Measurements from ENCODE around the gene PLPPR3.

PLPPR3 gene

GRCh38 chr19:831407-832369 is 9.9 kb upstream of the PLPPR3 start:
- Histone ChIP-seq H3K4me3 (no peak overlapping the region), H3K27ac (no peak overlapping the region)
- TF ChIP-seq CTCF (IDR thresholded peaks at IDR 0.05) = no peak
- no peak for DNase-seq (ENCODE audit: low spot score)

DNA sequence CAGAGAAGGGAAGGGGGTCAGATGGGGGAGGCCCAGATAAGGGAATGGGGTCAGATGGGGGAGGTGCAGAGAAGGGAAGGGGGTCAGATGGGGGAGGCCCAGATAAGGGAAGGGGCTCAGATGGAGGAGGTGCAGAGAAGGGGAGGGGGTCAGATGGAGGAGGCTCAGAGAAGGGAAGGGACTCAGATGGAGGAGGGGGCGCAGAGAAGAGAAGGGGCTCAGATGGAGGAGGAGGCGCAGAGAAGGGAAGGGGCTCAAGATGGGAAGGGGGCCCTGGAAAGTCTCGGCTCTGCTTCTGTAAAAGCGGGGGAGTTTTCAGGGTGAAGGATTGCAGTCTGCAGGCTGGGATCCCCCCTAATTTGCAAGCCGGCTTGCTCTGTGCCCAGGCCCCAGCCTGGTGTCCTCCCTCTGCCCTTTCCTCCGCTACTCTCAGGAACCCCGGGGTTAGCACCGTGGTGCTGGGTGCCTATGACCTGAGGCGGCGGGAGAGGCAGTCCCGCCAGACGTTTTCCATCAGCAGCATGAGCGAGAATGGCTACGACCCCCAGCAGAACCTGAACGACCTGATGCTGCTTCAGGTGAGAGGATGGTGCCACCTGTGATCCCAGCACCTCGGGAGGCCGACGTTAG is 7.5 kb upstream of the PLPPR3 start:
- no peak for DNase-seq (ENCODE audit: low spot score)
- no peak overlapping the region for H3K4me3 ChIP-seq
- no peak overlapping the region for H3K27ac ChIP-seq
- TF ChIP-seq CTCF (IDR thresholded peaks at IDR 0.05) = no peak

DNA sequence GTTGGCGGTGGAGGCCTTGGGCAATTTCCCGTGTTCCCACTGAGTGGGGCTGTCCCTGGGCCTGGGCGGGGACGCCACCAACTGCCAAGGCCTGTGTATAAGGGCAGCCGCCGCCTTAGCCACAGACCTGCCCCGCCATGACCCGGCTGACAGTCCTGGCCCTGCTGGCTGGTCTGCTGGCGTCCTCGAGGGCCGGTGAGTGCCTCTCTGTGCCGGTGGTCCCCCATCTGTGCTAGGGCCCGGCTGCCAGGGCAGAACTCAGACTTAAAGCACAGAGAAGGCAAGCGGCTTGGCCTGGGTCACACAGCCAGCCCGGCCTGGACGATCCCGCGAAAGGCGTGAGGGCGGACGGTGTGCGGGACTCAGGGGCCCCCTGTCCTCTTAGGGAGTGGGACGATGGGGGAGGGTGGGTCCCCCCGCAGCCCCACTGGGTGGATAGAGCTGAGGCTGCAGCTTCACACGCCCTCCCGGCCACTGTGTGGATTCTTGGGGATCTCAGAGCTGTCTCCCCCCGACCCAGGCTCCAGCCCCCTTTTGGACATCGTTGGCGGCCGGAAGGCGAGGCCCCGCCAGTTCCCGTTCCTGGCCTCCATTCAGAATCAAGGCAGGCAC is 6.1 kb upstream of the PLPPR3 start, which contains the start of gene AZU1:
AZU1 (plus strand) TSS at position 128 of the 612 bp plus-strand sequence; CDS start at position 138, 10 bp downstream.
- no peak within 1 kb of the TSS for H3K4me3 ChIP-seq
- no peak within 1 kb of the TSS for H3K27ac ChIP-seq
- no peak for TF ChIP-seq CTCF (IDR thresholded peaks at IDR 0.05)
- no peak for DNase-seq (ENCODE audit: low spot score)

GRCh38 chr19:827314-827709 is 5.6 kb upstream of the PLPPR3 start:
- Histone ChIP-seq H3K4me3 (no peak overlapping the region), H3K27ac (no peak overlapping the region)
- no peak for TF ChIP-seq CTCF (IDR thresholded peaks at IDR 0.05)
- no peak for DNase-seq (ENCODE audit: low spot score)

DNA sequence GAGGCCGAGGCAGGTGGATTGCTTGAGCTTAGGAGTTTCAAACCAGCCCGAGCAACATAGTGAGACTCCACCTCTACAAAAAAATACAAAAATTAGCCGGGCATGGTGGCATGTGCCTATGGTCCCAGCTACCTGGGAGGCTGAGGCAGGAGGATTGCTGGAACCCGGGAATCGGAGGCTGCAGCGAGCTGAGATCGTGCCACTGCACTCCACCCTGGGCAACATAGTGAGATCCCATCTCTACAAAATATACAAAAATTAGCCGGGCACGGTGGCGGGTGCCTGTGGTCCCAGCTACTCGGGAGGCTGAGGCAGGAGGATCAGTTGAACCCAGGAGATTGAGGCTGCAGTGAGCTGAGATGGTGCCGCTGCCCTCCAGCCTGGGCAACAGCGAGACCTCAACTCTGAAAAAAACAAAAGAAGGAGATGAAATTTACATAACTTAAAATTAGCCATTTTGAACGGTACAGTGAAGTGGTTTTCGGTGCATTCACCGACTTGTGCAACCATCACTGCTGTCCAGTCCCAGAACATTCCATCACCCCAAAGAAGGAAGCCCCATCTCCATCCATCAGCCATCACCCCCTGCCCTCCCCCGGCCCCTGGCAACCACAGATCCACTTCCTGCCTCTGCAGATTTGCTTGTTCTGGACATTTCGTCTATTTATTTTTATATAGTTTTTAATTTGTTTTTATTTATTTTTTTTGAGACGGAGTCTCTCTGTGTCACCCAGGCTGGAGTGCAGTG is 4.3 kb upstream of the PLPPR3 start:
- no peak overlapping the region for H3K27ac ChIP-seq
- TF ChIP-seq CTCF (IDR thresholded peaks at IDR 0.05) = no peak
- H3K4me3 ChIP-seq = no peak overlapping the region
- DNase-seq (ENCODE audit: low spot score) = no peak

DNA sequence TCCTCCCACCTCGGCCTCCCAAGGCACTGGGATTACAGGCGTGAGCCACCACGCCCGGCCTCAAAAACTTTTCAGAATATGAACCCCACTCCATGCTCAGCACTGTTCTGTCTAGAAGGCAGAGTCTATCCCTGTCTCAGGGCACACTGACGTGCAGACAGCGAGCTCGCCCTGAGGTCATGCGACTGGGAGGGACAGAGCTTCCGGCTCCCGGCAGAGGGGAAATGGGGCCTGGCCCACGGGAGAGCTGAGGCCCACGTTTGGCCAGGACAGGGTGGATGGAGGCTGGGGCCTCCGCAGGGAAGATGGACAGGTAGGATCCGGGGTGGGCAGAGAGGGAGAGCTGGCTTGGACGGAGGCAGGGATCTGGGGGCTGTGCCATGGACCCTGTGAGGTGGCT is 3.1 kb upstream of the PLPPR3 start:
- DNase-seq (ENCODE audit: low spot score) = no peak
- no peak for TF ChIP-seq CTCF (IDR thresholded peaks at IDR 0.05)
- Histone ChIP-seq H3K4me3 (no peak overlapping the region), H3K27ac (no peak overlapping the region)

All from coronary artery (tissue), 2 donors.